Gastrocnemius medialis (tissue), 4 donors: ENCODE results near the gene FAM181A.

ENCODE experiments used
- POLR2A ChIP-seq, 2 donors: fragments of 450-650 bp; IDR thresholded peaks; one replicate each; pipeline ENCODE4 v1.6.1; 2017; ENCODE audit warnings: antibody characterized with exemption in 2 of 2, mild to moderate bottlenecking in 2 of 2, moderate library complexity in 2 of 2
- TF ChIP-seq, protein P1 (sequence below), 5 experiments: fragments of 450-650 bp in 3 of 5; fragments of 200-600 bp in 2 of 5; sonication (generic) in 2 of 5; IDR thresholded peaks in 4 of 5; conservative IDR thresholded peaks in 1 of 5; 1 replicate in 4 of 5; 2 replicates in 1 of 5; pipeline ENCODE4 v1.5.1; 2016 to 2019; ENCODE audit warnings: antibody characterized with exemption in 5 of 5, mild to moderate bottlenecking in 3 of 5, moderate library complexity in 3 of 5

DNA sequence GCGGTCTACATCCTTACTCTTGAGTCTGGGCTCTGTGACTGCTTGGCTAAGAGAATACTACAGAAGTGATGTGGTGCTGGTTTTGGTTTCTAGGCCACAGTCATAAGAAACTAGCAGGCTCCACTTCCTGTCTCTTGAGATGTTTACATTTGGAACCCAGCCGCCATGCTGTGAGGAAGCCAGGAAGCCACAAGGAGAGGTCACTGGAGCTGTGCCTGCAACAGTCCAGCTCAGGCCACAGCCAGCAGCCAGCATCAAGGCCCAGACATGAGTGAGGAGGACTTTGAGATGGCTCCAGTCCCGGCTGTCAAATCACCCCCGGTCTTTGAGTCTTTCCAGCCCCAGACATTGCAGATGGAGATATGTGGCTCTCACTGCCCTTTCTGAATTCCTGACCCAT lies 12.9 kb upstream of the FAM181A start:
- TF ChIP-seq, protein P1, sequence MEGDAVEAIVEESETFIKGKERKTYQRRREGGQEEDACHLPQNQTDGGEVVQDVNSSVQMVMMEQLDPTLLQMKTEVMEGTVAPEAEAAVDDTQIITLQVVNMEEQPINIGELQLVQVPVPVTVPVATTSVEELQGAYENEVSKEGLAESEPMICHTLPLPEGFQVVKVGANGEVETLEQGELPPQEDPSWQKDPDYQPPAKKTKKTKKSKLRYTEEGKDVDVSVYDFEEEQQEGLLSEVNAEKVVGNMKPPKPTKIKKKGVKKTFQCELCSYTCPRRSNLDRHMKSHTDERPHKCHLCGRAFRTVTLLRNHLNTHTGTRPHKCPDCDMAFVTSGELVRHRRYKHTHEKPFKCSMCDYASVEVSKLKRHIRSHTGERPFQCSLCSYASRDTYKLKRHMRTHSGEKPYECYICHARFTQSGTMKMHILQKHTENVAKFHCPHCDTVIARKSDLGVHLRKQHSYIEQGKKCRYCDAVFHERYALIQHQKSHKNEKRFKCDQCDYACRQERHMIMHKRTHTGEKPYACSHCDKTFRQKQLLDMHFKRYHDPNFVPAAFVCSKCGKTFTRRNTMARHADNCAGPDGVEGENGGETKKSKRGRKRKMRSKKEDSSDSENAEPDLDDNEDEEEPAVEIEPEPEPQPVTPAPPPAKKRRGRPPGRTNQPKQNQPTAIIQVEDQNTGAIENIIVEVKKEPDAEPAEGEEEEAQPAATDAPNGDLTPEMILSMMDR (IDR thresholded peaks at IDR 0.05 in 4 of 5, conservative IDR thresholded peaks at IDR 0.05 in 1 of 5) = no peak
- no peak for TF ChIP-seq POLR2A (IDR thresholded peaks at IDR 0.05)
